ENCODE data around the gene TMEM62. TPM values are rescaled to one million over a fixed set of nuclear protein-coding genes. Genes with fewer than 3 reads are reported as not detected.

TMEM62 gene
- total and polyA plus RNA-seq, 2 donors from 2014 or later = 14.7 to 31.2 TPM

GRCh38 chr15:43184407-43185124, 51.2 kb downstream of the TMEM62 start:
- peak overlapping the region in 2 of 3 donors; percentile 85 to 88 for H3K4me3 ChIP-seq (ENCODE audit: low read length in 3 of 3)
- TF ChIP-seq CTCF (IDR thresholded peaks at IDR 0.05; ENCODE audit: borderline replicate concordance, extremely low read depth, insufficient read depth) = no peak
- H3K27me3 ChIP-seq (ENCODE audit: control insufficient read depth, insufficient read depth, low read length) = no peaks in the 10 kb centered on the region
- H3K27ac ChIP-seq (ENCODE audit: low read depth in 2 of 2, low read length in 2 of 2) = peak overlapping the region in 1 of 2 donors; percentile 84
- no peak for DNase-seq
- H3K4me1 ChIP-seq (ENCODE audit: control insufficient read depth in 2 of 3, insufficient read depth in 2 of 3, low read depth in 1 of 3, low read length in 3 of 3) = peaks cover 0 to 3% (median 0%) of the 10 kb centered on the region in 3 donors
- no peaks in the 10 kb centered on the region for H3K9me3 ChIP-seq (ENCODE audit: control insufficient read depth in 2 of 3, insufficient read depth in 1 of 3, low read length in 3 of 3)
- no peak overlapping the region for H3K9ac ChIP-seq (ENCODE audit: low read length in 3 of 3)
- no peak for FAIRE-seq
- peaks cover 0 to 9% (median 5%) of the 10 kb centered on the region in 3 donors for H3K36me3 ChIP-seq (ENCODE audit: control insufficient read depth in 2 of 3, insufficient read depth in 3 of 3, low read length in 3 of 3)
- intact Hi-C loops (cut with DNase I) = no loop called here

- FAIRE-seq = no peak
Observed at GRCh38 chr15:43185157-43186002, 52.0 kb downstream of the TMEM62 start, which contains the start of gene CCNDBP1. Gene CCNDBP1 (plus strand): TSS chr15:43185403. CDS start chr15:43185499, 96 bp downstream.

GRCh38 chr15:43186003-43186353, 52.6 kb downstream of the TMEM62 start:
- no peak for TF ChIP-seq CTCF (IDR thresholded peaks at IDR 0.05; ENCODE audit: borderline replicate concordance, extremely low read depth, insufficient read depth)
- no peak for DNase-seq
- H3K9ac ChIP-seq (ENCODE audit: low read length in 3 of 3) = peak overlapping the region; percentile 35 to 74 (median 71)
- peaks cover 0 to 14% (median 11%) of the 10 kb centered on the region in 3 donors for H3K36me3 ChIP-seq (ENCODE audit: control insufficient read depth in 2 of 3, insufficient read depth in 3 of 3, low read length in 3 of 3)
- peak overlapping the region; percentile 48 to 81 for H3K27ac ChIP-seq (ENCODE audit: low read depth in 2 of 2, low read length in 2 of 2)
- no peak for FAIRE-seq
- H3K4me3 ChIP-seq (ENCODE audit: low read length in 3 of 3) = peak overlapping the region; percentile 80 to 90 (median 85)
- no peaks in the 10 kb centered on the region for H3K9me3 ChIP-seq (ENCODE audit: control insufficient read depth in 2 of 3, insufficient read depth in 1 of 3, low read length in 3 of 3)
- peaks cover 0 to 3% (median 0%) of the 10 kb centered on the region in 3 donors for H3K4me1 ChIP-seq (ENCODE audit: control insufficient read depth in 2 of 3, insufficient read depth in 2 of 3, low read depth in 1 of 3, low read length in 3 of 3)
- intact Hi-C loops (cut with DNase I) = no loop called here
- no peaks in the 10 kb centered on the region for H3K27me3 ChIP-seq (ENCODE audit: control insufficient read depth, insufficient read depth, low read length)

More at GRCh38 chr15:43185157-43186002, 52.0 kb downstream of the TMEM62 start, which contains the start of gene CCNDBP1:
- peak within 1 kb of the TSS; percentile 80 to 90 (median 85) for H3K4me3 ChIP-seq (ENCODE audit: low read length in 3 of 3)
- H3K36me3 ChIP-seq (ENCODE audit: control insufficient read depth in 2 of 3, insufficient read depth in 3 of 3, low read length in 3 of 3) = peaks cover 0 to 10% (median 7%) of the 10 kb centered on the region in 3 donors
- H3K9ac ChIP-seq (ENCODE audit: low read length in 3 of 3) = peak within 1 kb of the TSS; percentile 35 to 74 (median 71)
- H3K4me1 ChIP-seq (ENCODE audit: control insufficient read depth in 2 of 3, insufficient read depth in 2 of 3, low read depth in 1 of 3, low read length in 3 of 3) = peaks cover 0 to 3% (median 0%) of the 10 kb centered on the region in 3 donors
- TF ChIP-seq CTCF (IDR thresholded peaks at IDR 0.05; ENCODE audit: borderline replicate concordance, extremely low read depth, insufficient read depth) = peak; percentile 8
- no peaks in the 10 kb centered on the region for H3K9me3 ChIP-seq (ENCODE audit: control insufficient read depth in 2 of 3, insufficient read depth in 1 of 3, low read length in 3 of 3)
- intact Hi-C loops (cut with DNase I) = no loop called here
- peak within 1 kb of the TSS; percentile 81 to 84 for H3K27ac ChIP-seq (ENCODE audit: low read depth in 2 of 2, low read length in 2 of 2)
- peak; percentile 91 to 99 (median 92) for DNase-seq
- no peaks in the 10 kb centered on the region for H3K27me3 ChIP-seq (ENCODE audit: control insufficient read depth, insufficient read depth, low read length)

All from kidney (tissue), 14 donors.